Neuronal stem cell (in vitro differentiated cells): ENCODE results near the gene MUSTN1.
A peak's percentile ranks its signal among the peaks of the same experiment; 100 is the strongest.

ENCODE experiments used
- DNase-seq: peaks from one replicate; pipeline ENCODE4 v3.0.0-alpha.2; 2013; ENCODE audit warnings: low spot score
- H2AFZ ChIP-seq: one replicate; pipeline ENCODE4 v1.6.1; 2013; ENCODE audit warnings: mild to moderate bottlenecking, low read length, inconsistent platforms
- H2AK5ac ChIP-seq: 2 replicates; pipeline ENCODE4 v1.6.1; 2013; ENCODE audit warnings: low read depth, mild to moderate bottlenecking, inconsistent platforms, low read length, moderate library complexity, mixed read lengths
- H2BK120ac ChIP-seq: 2 replicates; pipeline ENCODE4 v1.6.1; 2013; ENCODE audit warnings: low read depth, mild to moderate bottlenecking, inconsistent platforms, low read length, moderate library complexity, mixed read lengths
- H2BK12ac ChIP-seq: one replicate; pipeline ENCODE4 v1.6.1; 2013; ENCODE audit warnings: low read length, inconsistent platforms
- H2BK15ac ChIP-seq: 2 replicates; pipeline ENCODE4 v1.6.1; 2013; ENCODE audit warnings: mild to moderate bottlenecking, low read length, inconsistent platforms, mixed read lengths
- H2BK5ac ChIP-seq: one replicate; pipeline ENCODE4 v1.6.1; 2013; ENCODE audit warnings: inconsistent platforms, mild to moderate bottlenecking, low read length, moderate library complexity
- H3K14ac ChIP-seq: one replicate; pipeline ENCODE4 v1.6.1; 2013; ENCODE audit warnings: low read length, inconsistent platforms
- H3K18ac ChIP-seq: 2 replicates; pipeline ENCODE4 v1.6.1; 2013; ENCODE audit warnings: low read length, inconsistent platforms
- H3K23ac ChIP-seq: 2 replicates; pipeline ENCODE4 v1.6.1; 2013; ENCODE audit warnings: low read depth, mild to moderate bottlenecking, mixed read lengths, low read length, inconsistent platforms; ENCODE audit not compliant: poor library complexity
- H3K27ac ChIP-seq: replicated peaks from 3 replicates; pipeline ENCODE4 v1.5.1; 2013; ENCODE audit warnings: low read length, inconsistent platforms
- H3K27me3 ChIP-seq, 3 experiments: 2 replicates each; pipeline ENCODE4 v1.6.1; 2013; ENCODE audit warnings: low read length in 3 of 3, mild to moderate bottlenecking in 2 of 3, inconsistent platforms in 1 of 3, low read depth in 1 of 3, mixed read lengths in 1 of 3, moderate library complexity in 1 of 3; ENCODE audit not compliant: control insufficient read depth in 3 of 3, insufficient read depth in 3 of 3
- H3K36me3 ChIP-seq, 2 donors: replicated peaks in 1 of 2; 2 replicates each; pipeline ENCODE4 v1.6.1; 2013; ENCODE audit warnings: low read length in 2 of 2; ENCODE audit not compliant: control insufficient read depth in 2 of 2, insufficient read depth in 2 of 2
- H3K4ac ChIP-seq: 2 replicates; pipeline ENCODE4 v1.6.1; 2013; ENCODE audit warnings: inconsistent platforms, mild to moderate bottlenecking, low read length, moderate library complexity
- H3K4me1 ChIP-seq, 2 donors: 1 replicate in 1 of 2; 2 replicates in 1 of 2; pipeline ENCODE4 v1.6.1; 2013; ENCODE audit warnings: low read length in 2 of 2, low read depth in 1 of 2; ENCODE audit not compliant: control insufficient read depth in 2 of 2, insufficient read depth in 1 of 2
- H3K4me2 ChIP-seq: one replicate; pipeline ENCODE4 v1.6.1; 2013; ENCODE audit warnings: mild to moderate bottlenecking, low read length, inconsistent platforms; ENCODE audit not compliant: insufficient read depth, poor library complexity, severe bottlenecking
- H3K4me3 ChIP-seq, 2 donors: 2 replicates each; pipeline ENCODE4 v1.5.1; 2013; ENCODE audit warnings: low read length in 2 of 2, mild to moderate bottlenecking in 2 of 2, inconsistent platforms in 1 of 2, moderate library complexity in 1 of 2
- H3K79me1 ChIP-seq: one replicate; pipeline ENCODE4 v1.6.1; 2013; ENCODE audit warnings: low read depth, mild to moderate bottlenecking, inconsistent platforms, low read length, moderate library complexity
- H3K9ac ChIP-seq: one replicate; pipeline ENCODE4 v1.6.1; 2013; ENCODE audit warnings: mild to moderate bottlenecking, low read depth, low read length, inconsistent platforms; ENCODE audit not compliant: poor library complexity
- H3K9me3 ChIP-seq, 2 donors: replicated peaks in 1 of 2; 2 replicates each; pipeline versions ENCODE3 to v1.6.1; 2013; ENCODE audit warnings: low read length in 2 of 2, mild to moderate bottlenecking in 2 of 2, inconsistent platforms in 1 of 2, low read depth in 1 of 2, mixed read lengths in 1 of 2, moderate library complexity in 1 of 2; ENCODE audit not compliant: control insufficient read depth in 2 of 2, insufficient read depth in 1 of 2
- H4K8ac ChIP-seq: one replicate; pipeline ENCODE4 v1.6.1; 2013; ENCODE audit warnings: low read depth, mild to moderate bottlenecking, inconsistent platforms, low read length, moderate library complexity
- H4K91ac ChIP-seq: one replicate; pipeline ENCODE4 v1.6.1; 2013; ENCODE audit warnings: low read length, low read depth, mild to moderate bottlenecking, inconsistent platforms; ENCODE audit not compliant: poor library complexity
- WGBS, 2 donors: extraction: QIAGEN DNeasy Blood & Tissue Kit; methylation state at CpG; one replicate each; pipeline ENCODE4 v1.1.7; 2013; ENCODE audit warnings: missing lambda C conversion rate in 2 of 2, mixed read lengths in 1 of 2; ENCODE audit not compliant: insufficient read length in 2 of 2, insufficient replicate concordance in 1 of 2; ENCODE audit errors: extremely low coverage in 2 of 2; 5-methylcytosine and 5-hydroxymethylcytosine counted together

Gene MUSTN1

DNA sequence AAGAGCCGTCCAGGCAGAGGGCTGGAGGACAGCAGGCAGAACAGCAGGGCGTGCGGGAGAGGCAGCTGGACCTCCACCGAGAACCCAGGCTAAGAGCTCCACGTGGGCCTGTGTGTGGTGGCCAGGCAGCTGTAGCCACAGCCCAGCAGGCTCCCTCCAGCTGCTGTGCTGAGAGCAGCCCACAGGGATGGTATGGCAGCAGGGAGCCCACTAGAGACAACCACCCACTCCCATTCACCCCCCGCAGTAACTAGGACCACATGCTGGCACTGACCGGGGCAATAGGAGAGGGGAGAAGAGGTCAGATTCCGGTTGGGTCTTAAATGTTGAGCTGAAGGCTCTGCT is 25.6 kb upstream of the MUSTN1 start:
- peaks cover 0 to 1% of the 10 kb centered on the region in 2 donors for H3K4me1 ChIP-seq
- H3K27ac ChIP-seq: no peak overlapping the region
- H4K91ac ChIP-seq: no peak overlapping the region
- no peak overlapping the region for H2BK15ac ChIP-seq
- H3K27me3 ChIP-seq: no peaks in the 10 kb centered on the region
- no peaks in the 10 kb centered on the region for H3K79me1 ChIP-seq
- H2BK120ac ChIP-seq: no peak overlapping the region
- DNase-seq: no peak
- no peak overlapping the region for H3K4me2 ChIP-seq
- H3K36me3 ChIP-seq: no peaks in the 10 kb centered on the region
- no peak overlapping the region for H3K9ac ChIP-seq
- H3K14ac ChIP-seq: no peak overlapping the region
- no peak overlapping the region for H3K4me3 ChIP-seq
- H3K18ac ChIP-seq: no peak overlapping the region
- H3K23ac ChIP-seq: peak overlapping the region; percentile 17
- H2BK12ac ChIP-seq: no peak overlapping the region
- H3K4ac ChIP-seq: peak overlapping the region; percentile 3
- no peak overlapping the region for H2AFZ ChIP-seq
- H2AK5ac ChIP-seq: no peak overlapping the region
- no CpG with 5 or more reads among the region's 8 CpGs for WGBS, 2 donors
- H4K8ac ChIP-seq: no peak overlapping the region
- peaks cover 2% of the 10 kb centered on the region in 2 donors for H3K9me3 ChIP-seq
- no peak overlapping the region for H2BK5ac ChIP-seq

DNA sequence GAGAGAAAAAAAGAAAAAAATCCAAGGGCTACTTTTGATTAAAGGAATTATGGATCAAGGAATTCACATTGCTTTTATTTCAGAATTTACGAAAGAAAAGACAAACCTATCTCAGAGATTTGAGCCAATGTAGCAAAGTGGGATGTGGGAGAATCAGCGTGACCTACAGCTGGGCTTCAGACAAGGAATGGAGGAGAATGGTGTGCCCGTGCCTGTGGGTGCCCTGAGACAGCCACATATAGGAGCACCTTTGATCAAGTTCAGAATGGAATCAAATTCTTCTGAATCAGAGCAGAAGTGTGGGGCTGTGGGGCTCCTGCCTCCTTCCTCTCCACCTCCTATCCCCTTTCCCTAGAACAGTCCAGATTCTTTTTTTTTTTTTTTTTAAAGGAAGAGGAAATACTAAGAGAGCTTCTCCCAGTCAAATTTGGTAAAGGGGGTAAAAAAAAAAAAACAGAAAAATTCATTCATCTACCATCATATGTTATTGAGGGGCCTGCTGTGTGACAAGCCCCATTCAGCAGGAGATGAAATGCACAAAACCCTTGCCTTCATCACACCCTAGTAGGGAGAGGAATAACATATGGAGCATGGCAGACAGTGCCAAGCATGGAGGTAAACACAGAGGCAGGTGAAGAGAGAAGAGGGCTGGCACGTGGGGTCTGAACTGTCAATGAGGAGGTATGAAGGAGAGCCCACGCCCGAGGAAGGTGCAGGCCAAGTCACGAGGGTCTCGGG is 25.0 kb upstream of the MUSTN1 start:
- H3K4ac ChIP-seq: peak overlapping the region; percentile 3
- DNase-seq: no peak
- H2BK120ac ChIP-seq: no peak overlapping the region
- no peak overlapping the region for H3K14ac ChIP-seq
- H3K4me1 ChIP-seq: peaks cover 0 to 1% of the 10 kb centered on the region in 2 donors
- no peaks in the 10 kb centered on the region for H3K36me3 ChIP-seq
- peaks cover 2% of the 10 kb centered on the region in 2 donors for H3K9me3 ChIP-seq
- H2AFZ ChIP-seq: no peak overlapping the region
- H3K18ac ChIP-seq: no peak overlapping the region
- no peak overlapping the region for H2BK5ac ChIP-seq
- no peaks in the 10 kb centered on the region for H3K79me1 ChIP-seq
- H3K23ac ChIP-seq: peak overlapping the region; percentile 17
- H2AK5ac ChIP-seq: no peak overlapping the region
- no peaks in the 10 kb centered on the region for H3K27me3 ChIP-seq
- no peak overlapping the region for H4K91ac ChIP-seq
- H4K8ac ChIP-seq: no peak overlapping the region
- H2BK12ac ChIP-seq: no peak overlapping the region
- no CpG with 5 or more reads among the region's 8 CpGs for WGBS, 2 donors
- no peak overlapping the region for H3K4me2 ChIP-seq
- H2BK15ac ChIP-seq: no peak overlapping the region
- no peak overlapping the region for H3K9ac ChIP-seq
- no peak overlapping the region for H3K27ac ChIP-seq
- H3K4me3 ChIP-seq: no peak overlapping the region

DNA sequence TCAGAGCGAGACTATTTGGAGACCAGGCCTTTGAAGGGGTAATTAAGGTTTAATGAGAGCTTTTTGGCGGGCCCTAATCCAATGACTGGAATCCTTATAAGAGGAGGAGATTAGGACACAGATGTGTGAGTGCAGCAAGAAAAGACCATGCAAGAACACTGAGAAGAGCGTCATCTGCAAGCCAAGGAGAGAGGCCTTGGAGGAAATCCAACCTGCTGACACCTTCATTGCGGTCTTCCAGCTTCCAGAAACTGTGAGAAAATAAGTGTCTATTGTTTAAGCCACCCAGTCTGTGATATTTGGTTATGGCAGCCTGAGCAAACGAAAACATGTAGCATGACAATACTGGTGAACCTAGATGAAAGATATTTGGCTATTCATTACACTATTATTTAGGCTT is 23.0 kb upstream of the MUSTN1 start:
- Histone ChIP-seq H2BK12ac (no peak overlapping the region), H2AK5ac (no peak overlapping the region), H3K4me2 (no peak overlapping the region), H3K27me3 (no peaks in the 10 kb centered on the region), H3K4me3 (no peak overlapping the region), H3K14ac (no peak overlapping the region), H3K23ac (no peak overlapping the region), H3K36me3 (no peaks in the 10 kb centered on the region), H3K9me3 (peaks cover 2% of the 10 kb centered on the region in 2 donors), H3K4me1 (peaks cover 0 to 4% of the 10 kb centered on the region in 2 donors), H3K4ac (no peak overlapping the region), H2BK5ac (no peak overlapping the region), H4K91ac (no peak overlapping the region), H4K8ac (no peak overlapping the region), H2BK15ac (no peak overlapping the region), H2BK120ac (no peak overlapping the region), H2AFZ (no peak overlapping the region), H3K27ac (no peak overlapping the region), H3K18ac (no peak overlapping the region), H3K9ac (no peak overlapping the region), H3K79me1 (no peaks in the 10 kb centered on the region)
- no CpG with 5 or more reads among the region's 5 CpGs for WGBS, 2 donors
- no peak for DNase-seq

DNA sequence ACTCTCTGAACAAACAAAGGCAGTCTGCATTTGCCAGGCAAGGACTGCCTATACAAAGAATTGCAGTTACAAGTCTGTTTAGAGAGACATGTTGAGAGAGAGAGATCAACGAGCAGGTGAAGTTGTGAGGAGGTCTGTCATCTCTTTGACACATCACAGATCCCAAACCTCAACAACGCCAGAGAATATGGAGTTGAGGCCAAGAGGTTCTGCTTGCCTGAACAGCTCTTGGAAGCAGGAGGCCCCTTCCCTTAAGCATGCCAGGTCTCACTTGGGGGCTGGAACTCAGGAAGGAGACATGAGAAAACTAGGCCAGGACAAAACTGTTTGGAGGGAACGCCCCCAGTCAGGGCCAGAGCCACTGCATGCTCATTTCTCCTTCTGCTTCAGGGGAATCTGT is 22.3 kb upstream of the MUSTN1 start:
- no peak overlapping the region for H2AFZ ChIP-seq
- H3K14ac ChIP-seq: no peak overlapping the region
- peaks cover 2% of the 10 kb centered on the region in 2 donors for H3K9me3 ChIP-seq
- no peaks in the 10 kb centered on the region for H3K79me1 ChIP-seq
- H2BK120ac ChIP-seq: no peak overlapping the region
- no peak overlapping the region for H4K8ac ChIP-seq
- peak overlapping the region; percentile 3 for H2BK5ac ChIP-seq
- H3K9ac ChIP-seq: no peak overlapping the region
- no peak overlapping the region for H3K18ac ChIP-seq
- no CpG with 5 or more reads among the region's 3 CpGs for whole genome bisulfite sequencing, 2 donors
- H4K91ac ChIP-seq: no peak overlapping the region
- no peak overlapping the region for H2BK15ac ChIP-seq
- H2BK12ac ChIP-seq: no peak overlapping the region
- H3K4me3 ChIP-seq: no peak overlapping the region
- no peak overlapping the region for H3K23ac ChIP-seq
- H3K4me1 ChIP-seq: peaks cover 0 to 4% of the 10 kb centered on the region in 2 donors
- peaks cover 0 to 3% of the 10 kb centered on the region in 2 donors for H3K36me3 ChIP-seq
- H3K4ac ChIP-seq: no peak overlapping the region
- no peak overlapping the region for H2AK5ac ChIP-seq
- DNase-seq: no peak
- no peaks in the 10 kb centered on the region for H3K27me3 ChIP-seq
- no peak overlapping the region for H3K27ac ChIP-seq
- H3K4me2 ChIP-seq: no peak overlapping the region
